Measurements from ENCODE around the gene POLN. TPM values are rescaled to one million over a fixed set of nuclear protein-coding genes. Genes with fewer than 3 reads are reported as not detected.

The POLN gene
- total RNA-seq, 1 donor from 2014 or later = 0.21 TPM

DNA sequence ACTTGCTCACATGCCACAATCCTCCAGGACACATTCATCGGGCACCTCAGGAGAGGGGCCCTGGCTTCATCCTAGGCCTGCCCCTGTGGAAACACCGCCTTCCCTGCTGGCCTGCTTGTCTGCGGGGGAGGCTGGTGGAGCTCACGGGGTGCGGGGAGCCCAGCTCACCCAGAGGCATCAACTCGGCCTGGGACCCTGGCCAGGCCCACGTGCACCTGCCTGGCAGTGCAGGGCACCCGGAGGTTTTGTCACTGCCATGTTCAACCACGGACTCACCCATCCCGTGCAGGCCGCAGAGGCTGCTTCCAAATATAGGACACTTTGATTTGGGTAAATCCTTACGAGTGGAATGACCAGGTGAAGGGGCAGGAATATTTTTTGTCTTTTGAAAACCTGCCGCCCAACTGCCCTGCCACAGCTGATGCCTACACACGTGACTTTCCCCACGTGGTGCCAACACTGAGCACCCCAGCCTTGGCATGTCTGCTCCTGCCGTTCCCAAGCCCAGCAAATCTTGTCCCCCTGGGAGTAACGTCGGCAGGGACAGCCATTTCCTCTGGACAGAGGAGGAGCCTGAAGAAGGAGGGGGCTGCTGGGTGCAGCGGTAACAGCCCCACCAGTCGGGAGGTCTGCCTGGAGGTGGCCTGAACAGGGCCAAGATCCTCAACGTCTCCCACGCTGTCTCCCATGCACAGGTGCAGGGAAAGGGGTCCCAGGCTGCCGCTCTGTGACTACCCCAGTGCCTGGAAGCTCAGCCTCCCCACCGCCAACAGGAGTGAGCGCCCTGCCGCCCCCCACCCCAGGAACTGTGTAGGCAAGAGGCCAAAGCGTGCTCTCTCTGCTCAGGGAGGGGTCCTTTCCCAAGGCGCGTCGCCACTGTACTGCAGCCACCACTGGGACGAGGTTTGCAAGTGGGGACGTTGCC lies 11.5 kb upstream of the POLN start:
- peak; percentile 5 to 57 for DNase-seq (ENCODE audit: low spot score in 2 of 2)
- Histone ChIP-seq H3K27ac (peak overlapping the region in 1 of 2 donors; percentile 4), H3K27me3 (no peaks in the 10 kb centered on the region), H3K9me3 (no peaks in the 10 kb centered on the region), H3K36me3 (peaks cover 42 to 65% of the 10 kb centered on the region in 2 donors), H3K4me1 (peaks cover 26 to 45% of the 10 kb centered on the region in 2 donors), H3K4me3 (no peak overlapping the region)
- intact Hi-C loops (cut with DNase I) = no loop called here
- TF ChIP-seq, protein P1, sequence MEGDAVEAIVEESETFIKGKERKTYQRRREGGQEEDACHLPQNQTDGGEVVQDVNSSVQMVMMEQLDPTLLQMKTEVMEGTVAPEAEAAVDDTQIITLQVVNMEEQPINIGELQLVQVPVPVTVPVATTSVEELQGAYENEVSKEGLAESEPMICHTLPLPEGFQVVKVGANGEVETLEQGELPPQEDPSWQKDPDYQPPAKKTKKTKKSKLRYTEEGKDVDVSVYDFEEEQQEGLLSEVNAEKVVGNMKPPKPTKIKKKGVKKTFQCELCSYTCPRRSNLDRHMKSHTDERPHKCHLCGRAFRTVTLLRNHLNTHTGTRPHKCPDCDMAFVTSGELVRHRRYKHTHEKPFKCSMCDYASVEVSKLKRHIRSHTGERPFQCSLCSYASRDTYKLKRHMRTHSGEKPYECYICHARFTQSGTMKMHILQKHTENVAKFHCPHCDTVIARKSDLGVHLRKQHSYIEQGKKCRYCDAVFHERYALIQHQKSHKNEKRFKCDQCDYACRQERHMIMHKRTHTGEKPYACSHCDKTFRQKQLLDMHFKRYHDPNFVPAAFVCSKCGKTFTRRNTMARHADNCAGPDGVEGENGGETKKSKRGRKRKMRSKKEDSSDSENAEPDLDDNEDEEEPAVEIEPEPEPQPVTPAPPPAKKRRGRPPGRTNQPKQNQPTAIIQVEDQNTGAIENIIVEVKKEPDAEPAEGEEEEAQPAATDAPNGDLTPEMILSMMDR (IDR thresholded peaks at IDR 0.05) = no peak

DNA sequence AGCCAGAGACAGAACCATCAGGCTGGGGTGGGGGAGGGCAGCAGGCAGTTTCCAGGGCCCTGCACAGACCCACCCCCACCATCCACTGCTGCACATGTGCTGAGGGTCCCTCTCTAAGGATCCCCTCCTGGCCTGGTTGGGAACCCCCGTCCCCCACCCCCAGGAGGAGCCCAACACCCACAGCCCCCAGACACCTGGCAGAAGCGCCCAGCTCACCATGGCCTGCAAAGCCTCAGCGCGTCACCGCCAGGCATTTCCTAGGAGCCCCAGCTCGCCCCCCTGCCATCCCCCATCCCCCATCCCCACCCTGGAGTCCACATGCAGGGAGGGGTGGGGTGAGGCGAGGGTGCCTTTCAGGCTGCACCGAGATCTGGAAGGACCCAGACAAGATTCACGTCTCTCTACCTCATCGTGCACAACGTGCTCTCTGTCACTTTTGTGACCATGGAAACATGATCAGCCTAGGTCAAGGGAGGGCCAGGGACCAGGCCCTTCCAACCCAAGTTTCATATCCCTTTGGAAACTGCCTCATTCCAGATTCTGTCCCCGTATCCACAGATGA lies 10.7 kb upstream of the POLN start:
- peaks cover 47 to 74% of the 10 kb centered on the region in 2 donors for H3K36me3 ChIP-seq
- H3K9me3 ChIP-seq = no peaks in the 10 kb centered on the region
- DNase-seq (ENCODE audit: low spot score in 2 of 2) = peak in 1 of 2 donors; percentile 48
- intact Hi-C loops (cut with DNase I) = no loop called here
- no peaks in the 10 kb centered on the region for H3K27me3 ChIP-seq
- H3K4me3 ChIP-seq = no peak overlapping the region
- peaks cover 19 to 37% of the 10 kb centered on the region in 2 donors for H3K4me1 ChIP-seq
- TF ChIP-seq, protein P1 (IDR thresholded peaks at IDR 0.05) = no peak
- H3K27ac ChIP-seq = peak overlapping the region in 1 of 2 donors; percentile 4

DNA sequence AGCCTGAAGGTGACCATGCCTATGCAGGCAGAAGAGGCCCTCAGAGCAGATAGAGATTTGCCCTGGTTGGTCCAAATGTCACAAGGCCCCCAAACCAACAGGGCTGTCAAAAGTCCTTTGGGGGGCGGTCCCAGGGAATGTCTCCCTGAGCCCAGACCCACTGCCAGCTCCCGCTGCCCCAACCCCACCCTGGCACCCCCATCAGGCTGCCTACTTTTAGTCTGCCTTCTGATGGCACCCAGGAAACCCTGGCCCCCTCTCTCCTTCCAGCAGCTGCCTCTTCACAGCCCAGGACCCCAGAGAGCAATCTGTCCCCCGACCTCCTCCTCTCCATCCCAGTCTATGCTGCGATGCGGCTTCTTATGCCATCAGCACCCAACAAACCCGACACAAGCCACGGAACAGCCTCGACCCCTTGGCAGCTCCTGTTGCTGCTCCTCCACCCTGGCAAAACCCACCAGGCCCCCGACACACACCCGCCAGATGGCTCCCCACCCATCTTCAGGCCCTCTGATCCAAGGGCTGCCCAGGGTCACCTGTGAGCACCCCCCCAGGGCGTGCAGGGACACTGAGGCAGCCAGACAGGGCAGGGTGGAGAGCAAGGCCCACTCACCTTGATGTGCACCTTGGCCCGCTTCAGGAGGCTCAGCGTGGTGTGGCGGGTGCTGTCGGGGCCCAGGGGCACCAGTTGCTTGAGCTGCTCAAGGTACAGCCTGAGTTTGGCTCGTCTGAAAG lies 10.0 kb upstream of the POLN start:
- peaks cover 47 to 76% of the 10 kb centered on the region in 2 donors for H3K36me3 ChIP-seq
- no peaks in the 10 kb centered on the region for H3K9me3 ChIP-seq
- H3K4me1 ChIP-seq = peaks cover 14 to 30% of the 10 kb centered on the region in 2 donors
- no peak overlapping the region for H3K27ac ChIP-seq
- intact Hi-C loops (cut with DNase I) = no loop called here
- no peaks in the 10 kb centered on the region for H3K27me3 ChIP-seq
- no peak overlapping the region for H3K4me3 ChIP-seq
- TF ChIP-seq, protein P1 (IDR thresholded peaks at IDR 0.05) = no peak
- DNase-seq (ENCODE audit: low spot score in 2 of 2) = peak; percentile 4 to 62

DNA sequence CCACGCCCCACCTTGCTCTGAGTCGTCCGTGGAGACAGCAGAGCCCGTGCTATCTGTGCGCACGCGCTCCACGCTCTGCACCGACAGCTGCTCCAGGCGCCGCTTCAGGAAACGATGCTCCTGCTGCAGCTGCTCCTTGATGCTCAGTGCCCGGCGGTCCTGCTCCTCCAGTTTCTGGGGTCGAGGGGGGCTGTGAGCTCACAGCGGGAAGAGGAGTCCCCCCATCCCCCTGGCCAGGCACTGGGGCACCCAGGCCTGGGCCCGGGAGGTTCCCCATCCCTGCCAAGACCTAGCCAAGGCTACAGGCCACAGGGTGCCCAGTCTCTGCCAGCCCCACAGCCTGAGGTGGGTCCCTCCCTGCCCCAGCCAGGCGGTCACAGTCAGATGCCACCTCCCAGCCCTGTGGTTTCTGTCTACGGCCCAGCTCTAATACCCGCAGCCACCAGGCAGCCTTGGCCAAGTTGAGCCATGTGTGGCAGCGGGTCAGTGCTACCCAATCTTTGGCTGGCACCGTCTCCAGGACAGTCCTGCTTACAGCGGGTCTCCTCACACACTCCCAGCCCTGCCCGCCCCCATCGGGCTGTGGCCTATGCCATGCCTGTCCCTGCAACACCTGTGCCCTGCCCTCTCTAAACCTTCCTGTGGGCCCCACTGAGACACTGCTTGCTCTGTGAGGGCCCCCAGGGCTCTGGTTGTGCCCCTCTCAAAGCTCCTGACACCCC lies 9.3 kb upstream of the POLN start:
- peak; percentile 6 to 61 for DNase-seq (ENCODE audit: low spot score in 2 of 2)

More for the DNA sequence above, 9.3 kb upstream of the POLN start:
- intact Hi-C loops (cut with DNase I) = no loop called here
- no peak overlapping the region for H3K4me3 ChIP-seq
- no peak overlapping the region for H3K27ac ChIP-seq
- H3K4me1 ChIP-seq = peaks cover 9 to 23% of the 10 kb centered on the region in 2 donors
- TF ChIP-seq, protein P1 (IDR thresholded peaks at IDR 0.05) = no peak
- no peaks in the 10 kb centered on the region for H3K27me3 ChIP-seq
- no peaks in the 10 kb centered on the region for H3K9me3 ChIP-seq
- H3K36me3 ChIP-seq = peaks cover 47 to 76% of the 10 kb centered on the region in 2 donors

Data from ascending aorta (tissue), 2 donors.